ENCODE results near the gene CHCHD6. TPM values are rescaled to one million over a fixed set of nuclear protein-coding genes. Genes with fewer than 3 reads are reported as not detected.

The CHCHD6 gene
- total RNA-seq, 4 donors from 2014 or later: 15.6 to 25.8 (median 21.2) TPM

GRCh38 chr3:126766653-126767052, 62.6 kb downstream of the CHCHD6 start:
- WGBS, 2 donors: 92 to 100% methylated on average over 7 of the region's 7 CpGs
- no peak for TF ChIP-seq POLR2A (IDR thresholded peaks at IDR 0.05)
- TF ChIP-seq, protein P1, sequence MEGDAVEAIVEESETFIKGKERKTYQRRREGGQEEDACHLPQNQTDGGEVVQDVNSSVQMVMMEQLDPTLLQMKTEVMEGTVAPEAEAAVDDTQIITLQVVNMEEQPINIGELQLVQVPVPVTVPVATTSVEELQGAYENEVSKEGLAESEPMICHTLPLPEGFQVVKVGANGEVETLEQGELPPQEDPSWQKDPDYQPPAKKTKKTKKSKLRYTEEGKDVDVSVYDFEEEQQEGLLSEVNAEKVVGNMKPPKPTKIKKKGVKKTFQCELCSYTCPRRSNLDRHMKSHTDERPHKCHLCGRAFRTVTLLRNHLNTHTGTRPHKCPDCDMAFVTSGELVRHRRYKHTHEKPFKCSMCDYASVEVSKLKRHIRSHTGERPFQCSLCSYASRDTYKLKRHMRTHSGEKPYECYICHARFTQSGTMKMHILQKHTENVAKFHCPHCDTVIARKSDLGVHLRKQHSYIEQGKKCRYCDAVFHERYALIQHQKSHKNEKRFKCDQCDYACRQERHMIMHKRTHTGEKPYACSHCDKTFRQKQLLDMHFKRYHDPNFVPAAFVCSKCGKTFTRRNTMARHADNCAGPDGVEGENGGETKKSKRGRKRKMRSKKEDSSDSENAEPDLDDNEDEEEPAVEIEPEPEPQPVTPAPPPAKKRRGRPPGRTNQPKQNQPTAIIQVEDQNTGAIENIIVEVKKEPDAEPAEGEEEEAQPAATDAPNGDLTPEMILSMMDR (IDR thresholded peaks at IDR 0.05): no peak
- no peak overlapping the region for H3K4me3 ChIP-seq (ENCODE audit: low read depth, poor library complexity, severe bottlenecking)
- no peak for DNase-seq (ENCODE audit: low spot score in 2 of 2)
- intact Hi-C loops (cut with DNase I; ENCODE audit: low total_unique reads): no loop called here

GRCh38 chr3:126768903-126769302, 64.9 kb downstream of the CHCHD6 start:
- no peak overlapping the region for H3K4me3 ChIP-seq (ENCODE audit: low read depth, poor library complexity, severe bottlenecking)
- intact Hi-C loops (cut with DNase I; ENCODE audit: low total_unique reads): no loop called here
- DNase-seq (ENCODE audit: low spot score in 2 of 2): no peak
- 91 to 94% methylated on average over 3 of the region's 3 CpGs for WGBS, 2 donors
- TF ChIP-seq POLR2A (IDR thresholded peaks at IDR 0.05): no peak
- TF ChIP-seq, protein P1 (IDR thresholded peaks at IDR 0.05): no peak

DNA sequence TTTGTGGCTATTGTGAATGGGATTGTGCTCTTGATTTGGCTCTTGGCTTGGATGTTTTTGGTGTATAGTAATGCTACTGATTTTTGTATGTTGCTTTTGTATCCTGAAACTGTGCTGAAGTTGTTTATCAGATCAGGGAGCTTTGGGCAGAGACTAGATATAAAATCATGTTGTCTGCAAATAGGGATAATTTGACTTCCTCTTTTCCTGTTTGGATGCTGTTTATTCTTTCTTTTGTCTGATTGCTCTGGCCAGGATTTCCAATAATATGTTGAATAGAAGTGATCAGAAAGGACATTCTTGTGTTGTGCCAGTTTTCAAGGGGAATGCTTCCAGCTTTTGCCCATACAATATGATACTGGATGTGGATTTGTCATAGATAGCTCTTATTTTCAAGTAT, 66.1 kb downstream of the CHCHD6 start:
- DNase-seq (ENCODE audit: low spot score in 2 of 2): no peak
- no peak overlapping the region for H3K4me3 ChIP-seq (ENCODE audit: low read depth, poor library complexity, severe bottlenecking)
- no peak for TF ChIP-seq POLR2A (IDR thresholded peaks at IDR 0.05)
- TF ChIP-seq, protein P1 (IDR thresholded peaks at IDR 0.05): no peak
- intact Hi-C loops (cut with DNase I; ENCODE audit: low total_unique reads): no loop called here

- no peak overlapping the region for H3K4me3 ChIP-seq (ENCODE audit: low read depth, poor library complexity, severe bottlenecking)
- intact Hi-C loops (cut with DNase I; ENCODE audit: low total_unique reads): no loop called here
- TF ChIP-seq POLR2A (IDR thresholded peaks at IDR 0.05): no peak
- TF ChIP-seq, protein P1 (IDR thresholded peaks at IDR 0.05): no peak
- DNase-seq (ENCODE audit: low spot score in 2 of 2): no peak
- 51 to 57% methylated on average over 5 of the region's 5 CpGs for WGBS, 2 donors
These were observed 69.1 kb downstream of the CHCHD6 start for GRCh38 chr3:126773167-126773566.

GRCh38 chr3:126773783-126774182, 69.7 kb downstream of the CHCHD6 start:
- WGBS, 2 donors: 85 to 92% methylated on average over 1 of the region's 1 CpG
- intact Hi-C loops (cut with DNase I; ENCODE audit: low total_unique reads): no loop called here
- no peak for TF ChIP-seq POLR2A (IDR thresholded peaks at IDR 0.05)
- TF ChIP-seq, protein P1 (IDR thresholded peaks at IDR 0.05): no peak
- DNase-seq (ENCODE audit: low spot score in 2 of 2): no peak
- no peak overlapping the region for H3K4me3 ChIP-seq (ENCODE audit: low read depth, poor library complexity, severe bottlenecking)

DNA sequence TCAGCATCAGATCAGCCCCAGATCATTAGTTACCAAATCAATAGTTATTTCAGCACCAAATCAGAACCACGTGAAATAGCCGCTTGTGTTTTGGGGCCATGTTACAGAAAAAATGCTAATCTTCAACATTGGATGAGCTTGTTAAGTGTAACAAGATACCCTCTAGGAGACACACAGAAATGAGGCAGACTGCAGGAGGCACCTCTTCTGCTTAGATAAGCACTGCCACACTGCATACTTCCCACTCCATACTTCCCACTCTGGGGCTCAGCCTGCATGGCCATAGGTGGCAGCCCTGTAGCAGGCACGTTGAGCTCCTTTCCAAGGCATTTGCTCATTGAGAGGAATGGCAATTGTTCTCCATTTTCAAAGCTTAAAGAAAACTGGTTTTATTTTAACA, 73.3 kb downstream of the CHCHD6 start:
- TF ChIP-seq, protein P1 (IDR thresholded peaks at IDR 0.05): no peak
- no peak for TF ChIP-seq POLR2A (IDR thresholded peaks at IDR 0.05)
- DNase-seq (ENCODE audit: low spot score in 2 of 2): no peak
- intact Hi-C loops (cut with DNase I; ENCODE audit: low total_unique reads): no loop called here
- 92 to 93% methylated on average over 3 of the region's 3 CpGs for WGBS, 2 donors
- H3K4me3 ChIP-seq (ENCODE audit: low read depth, poor library complexity, severe bottlenecking): no peak overlapping the region
